Esophagus muscularis mucosa (tissue), 4 donors: ENCODE data around the gene UCHL3. TPM values are rescaled to one million over a fixed set of nuclear protein-coding genes. Genes with fewer than 3 reads are reported as not detected.

Experiments
- DNase-seq: peaks from one replicate; pipeline ENCODE4 v3.0.0-alpha.2; 2017; ENCODE audit errors: extremely low spot score
- H3K27ac ChIP-seq, 4 donors: fragments of 200-600 bp; sonication (generic); replicated peaks in 1 of 4; 1 replicate in 3 of 4; 2 replicates in 1 of 4; pipeline ENCODE4 v1.5.1; 2016 to 2019; ENCODE audit warnings: mild to moderate bottlenecking in 1 of 4
- H3K27me3 ChIP-seq, 4 donors: fragments of 200-600 bp; sonication (generic); one replicate each; pipeline versions ENCODE4 v1.5.1 to v1.6.0; 2016 to 2019
- H3K36me3 ChIP-seq, 4 donors: fragments of 200-600 bp; sonication (generic); one replicate each; pipeline ENCODE4 v1.5.1; 2016 to 2019
- H3K4me1 ChIP-seq, 4 donors: fragments of 200-600 bp; sonication (generic); one replicate each; pipeline ENCODE4 v1.5.1; 2016 to 2019
- H3K4me3 ChIP-seq, 4 donors: fragments of 200-600 bp; sonication (generic); 1 replicate in 2 of 4; 2 replicates in 2 of 4; pipeline ENCODE4 v1.5.1; 2016 to 2019; ENCODE audit warnings: mild to moderate bottlenecking in 4 of 4, moderate library complexity in 1 of 4
- H3K9me3 ChIP-seq, 4 donors: fragments of 200-600 bp; sonication (generic); 1 replicate in 3 of 4; 2 replicates in 1 of 4; pipeline ENCODE4 v1.5.1; 2016 to 2019
- EP300 ChIP-seq: sonication (generic); formaldehyde crosslinking; IDR thresholded peaks from one replicate; pipeline ENCODE4 v1.6.1; 2017; ENCODE audit warnings: antibody characterized with exemption
- POLR2A ChIP-seq: fragments of 450-650 bp; IDR thresholded peaks from one replicate; pipeline ENCODE4 v1.6.1; 2017; ENCODE audit warnings: antibody characterized with exemption, moderate library complexity, mild to moderate bottlenecking, low read depth
- POLR2AphosphoS5 ChIP-seq, 2 donors: sonication (generic); formaldehyde crosslinking; IDR thresholded peaks; one replicate each; pipeline ENCODE4 v1.6.1; 2017; ENCODE audit warnings: antibody characterized with exemption in 2 of 2
- WGBS: methylation state at CpG from one replicate; pipeline ENCODE4 v1.1.5; 2018; 5-methylcytosine and 5-hydroxymethylcytosine counted together
- intact Hi-C: fragments of 100-400 bp; cut with DNase I; formaldehyde crosslinking; loops from one replicate; pipeline ENCODE4 v1.15.1; 2023
- total RNA-seq, 4 donors: library from RNA; depleted of rRNA; stranded (reverse); fragments of >200 nt; gene quantifications; one replicate each; pipeline versions ENCODE4 v1.1.0 to v1.2.1, GENCODE V29; 2016
- TF ChIP-seq, protein P1 (sequence below), 3 experiments: fragments of 200-600 bp in 2 of 3; fragments of 450-650 bp in 1 of 3; sonication (generic) in 2 of 3; IDR thresholded peaks; one replicate each; pipeline ENCODE4 v1.5.1; 2017 to 2019; ENCODE audit warnings: antibody characterized with exemption in 3 of 3, mild to moderate bottlenecking in 2 of 3, moderate library complexity in 1 of 3

UCHL3 gene
- total RNA-seq, 4 donors from 2014 or later = 11.2 to 32.3 (median 23.5) TPM

DNA sequence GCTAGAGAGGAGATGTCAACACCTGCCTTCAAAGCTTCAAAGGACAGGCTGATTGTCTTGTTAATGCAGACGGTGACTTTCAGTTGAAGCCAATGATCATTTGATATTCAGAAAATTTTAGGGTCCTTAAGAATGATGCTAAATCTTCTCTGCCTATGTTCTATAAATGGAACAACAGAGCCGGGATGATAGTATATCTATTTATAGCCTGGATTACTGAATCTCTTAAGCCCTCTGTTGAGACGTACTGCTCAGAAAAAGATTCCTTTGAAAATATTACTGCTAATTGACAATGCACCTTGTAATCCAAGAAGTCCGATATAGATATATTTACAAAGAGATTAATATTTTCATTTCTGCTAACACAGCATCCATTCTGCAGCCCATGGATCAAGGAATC is 50.8 kb downstream of the UCHL3 start:
- Histone ChIP-seq H3K27me3 (no peaks in the 10 kb centered on the region), H3K4me3 (no peak overlapping the region), H3K27ac (no peak overlapping the region), H3K4me1 (no peaks in the 10 kb centered on the region), H3K9me3 (no peaks in the 10 kb centered on the region), H3K36me3 (peaks cover 0 to 4% (median 0%) of the 10 kb centered on the region in 4 donors)
- 40% methylated on average over 4 of the region's 4 CpGs for WGBS
- no peak for DNase-seq
- TF ChIP-seq EP300 = no peak
- TF ChIP-seq POLR2A = no peak
- TF ChIP-seq POLR2AphosphoS5 (IDR thresholded peaks at IDR 0.05) = no peak
- TF ChIP-seq, protein P1, sequence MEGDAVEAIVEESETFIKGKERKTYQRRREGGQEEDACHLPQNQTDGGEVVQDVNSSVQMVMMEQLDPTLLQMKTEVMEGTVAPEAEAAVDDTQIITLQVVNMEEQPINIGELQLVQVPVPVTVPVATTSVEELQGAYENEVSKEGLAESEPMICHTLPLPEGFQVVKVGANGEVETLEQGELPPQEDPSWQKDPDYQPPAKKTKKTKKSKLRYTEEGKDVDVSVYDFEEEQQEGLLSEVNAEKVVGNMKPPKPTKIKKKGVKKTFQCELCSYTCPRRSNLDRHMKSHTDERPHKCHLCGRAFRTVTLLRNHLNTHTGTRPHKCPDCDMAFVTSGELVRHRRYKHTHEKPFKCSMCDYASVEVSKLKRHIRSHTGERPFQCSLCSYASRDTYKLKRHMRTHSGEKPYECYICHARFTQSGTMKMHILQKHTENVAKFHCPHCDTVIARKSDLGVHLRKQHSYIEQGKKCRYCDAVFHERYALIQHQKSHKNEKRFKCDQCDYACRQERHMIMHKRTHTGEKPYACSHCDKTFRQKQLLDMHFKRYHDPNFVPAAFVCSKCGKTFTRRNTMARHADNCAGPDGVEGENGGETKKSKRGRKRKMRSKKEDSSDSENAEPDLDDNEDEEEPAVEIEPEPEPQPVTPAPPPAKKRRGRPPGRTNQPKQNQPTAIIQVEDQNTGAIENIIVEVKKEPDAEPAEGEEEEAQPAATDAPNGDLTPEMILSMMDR (IDR thresholded peaks at IDR 0.05) = no peak
- intact Hi-C loops = no loop called here

DNA sequence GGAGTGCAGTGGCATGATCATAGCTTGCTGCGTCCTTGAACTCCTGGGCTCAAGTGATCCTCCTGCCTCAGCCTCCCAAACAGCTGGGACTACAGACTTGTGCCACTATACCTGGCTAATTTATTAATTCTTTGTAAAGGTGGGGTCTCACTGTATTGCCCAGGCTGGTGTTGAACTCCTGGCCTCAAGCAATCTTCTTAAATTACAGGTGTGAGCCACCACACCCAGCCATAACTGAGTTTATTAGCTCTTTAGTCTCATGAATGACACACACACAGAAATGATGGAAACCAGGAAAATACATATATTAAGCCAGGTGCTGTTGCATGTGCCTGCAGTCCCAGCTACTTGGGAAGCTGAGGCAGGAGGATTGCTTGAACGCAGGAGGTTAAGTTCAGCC is 53.4 kb downstream of the UCHL3 start:
- H3K4me3 ChIP-seq = no peak overlapping the region
- 98% methylated on average over 2 of the region's 2 CpGs for WGBS
- H3K4me1 ChIP-seq = no peaks in the 10 kb centered on the region
- no peaks in the 10 kb centered on the region for H3K27me3 ChIP-seq
- intact Hi-C loops = no loop called here
- H3K9me3 ChIP-seq = no peaks in the 10 kb centered on the region
- H3K36me3 ChIP-seq = peaks cover 0 to 21% (median 0%) of the 10 kb centered on the region in 4 donors
- no peak for DNase-seq
- TF ChIP-seq, protein P1 (IDR thresholded peaks at IDR 0.05) = no peak
- TF ChIP-seq POLR2AphosphoS5 (IDR thresholded peaks at IDR 0.05) (no peak), POLR2A (no peak), EP300 (no peak)
- no peak overlapping the region for H3K27ac ChIP-seq

DNA sequence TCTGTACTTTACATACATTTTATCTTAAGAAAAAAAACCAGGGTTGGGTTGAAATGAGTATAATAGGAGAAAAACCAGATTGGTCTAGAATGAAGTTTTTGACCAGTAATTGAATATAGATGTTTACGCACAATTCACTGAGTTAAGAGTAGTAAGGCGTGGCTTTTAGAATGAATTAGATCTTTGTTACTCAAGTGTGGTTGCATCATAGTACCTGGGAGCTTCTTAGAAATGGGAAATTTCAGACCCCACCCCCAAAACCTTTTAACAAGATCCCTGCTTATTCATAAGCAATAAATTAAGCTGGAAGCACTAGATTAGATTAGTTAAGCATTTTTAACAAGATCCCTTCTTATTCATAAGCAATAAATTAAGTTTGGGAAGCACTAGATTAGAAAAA is 57.9 kb downstream of the UCHL3 start:
- H3K9me3 ChIP-seq = no peaks in the 10 kb centered on the region
- TF ChIP-seq POLR2A (no peak), POLR2AphosphoS5 (IDR thresholded peaks at IDR 0.05) (no peak), EP300 (no peak)
- TF ChIP-seq, protein P1 (IDR thresholded peaks at IDR 0.05) = no peak
- H3K36me3 ChIP-seq = peaks cover 0 to 21% (median 0%) of the 10 kb centered on the region in 4 donors
- H3K27ac ChIP-seq = no peak overlapping the region
- H3K27me3 ChIP-seq = no peaks in the 10 kb centered on the region
- no peak overlapping the region for H3K4me3 ChIP-seq
- intact Hi-C loops = no loop called here
- H3K4me1 ChIP-seq = no peaks in the 10 kb centered on the region
- 95% methylated on average over 2 of the region's 2 CpGs for WGBS
- DNase-seq = no peak

DNA sequence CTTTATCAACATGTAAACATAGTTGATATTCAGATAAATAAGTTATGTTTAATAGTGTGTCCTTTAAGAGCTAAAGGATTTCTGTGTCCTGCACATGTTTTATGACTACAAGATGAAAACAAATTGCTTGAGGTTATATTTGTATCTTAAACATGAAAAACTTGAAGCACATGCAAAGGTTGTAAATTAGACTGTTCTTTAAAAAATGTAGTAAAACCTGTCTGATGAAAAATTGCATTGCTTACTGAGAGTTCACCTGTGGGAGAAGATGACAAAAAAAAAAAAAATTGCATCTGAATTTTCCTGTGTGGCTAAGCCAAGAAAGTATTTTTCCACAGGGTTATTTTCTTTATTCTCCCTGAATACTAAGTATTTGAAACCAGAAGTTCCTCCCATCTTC is 60.9 kb downstream of the UCHL3 start:
- no peaks in the 10 kb centered on the region for H3K9me3 ChIP-seq
- H3K27ac ChIP-seq = no peak overlapping the region
- H3K27me3 ChIP-seq = no peaks in the 10 kb centered on the region
- intact Hi-C loops = no loop called here
- no peak overlapping the region for H3K4me3 ChIP-seq
- H3K4me1 ChIP-seq = no peaks in the 10 kb centered on the region
- DNase-seq = no peak
- H3K36me3 ChIP-seq = peaks cover 0 to 16% (median 0%) of the 10 kb centered on the region in 4 donors
- TF ChIP-seq EP300 (no peak), POLR2AphosphoS5 (IDR thresholded peaks at IDR 0.05) (no peak), POLR2A (no peak)
- TF ChIP-seq, protein P1 (IDR thresholded peaks at IDR 0.05) = no peak

DNA sequence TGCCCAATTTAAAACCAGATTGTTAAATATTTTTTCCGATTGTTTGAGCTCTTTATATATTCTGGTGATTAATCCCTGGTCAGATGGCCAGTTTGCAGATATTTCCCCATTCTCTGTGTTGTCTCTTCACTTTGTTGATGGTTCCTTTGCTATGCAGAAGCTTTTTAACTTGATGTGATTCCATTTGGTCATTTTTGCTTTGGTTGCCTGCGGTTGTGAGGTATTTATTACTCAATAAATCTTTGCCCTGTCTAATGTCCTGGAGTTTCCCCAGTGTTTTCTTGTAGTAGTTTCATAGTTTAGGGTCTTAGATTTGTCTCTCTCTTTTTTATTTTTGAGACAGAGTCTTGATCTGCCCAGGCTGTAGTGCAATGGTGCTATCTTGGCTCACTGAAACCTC is 62.8 kb downstream of the UCHL3 start:
- no peaks in the 10 kb centered on the region for H3K27me3 ChIP-seq
- WGBS = 90% methylated on average over 2 of the region's 2 CpGs
- H3K36me3 ChIP-seq = peaks cover 0 to 3% (median 0%) of the 10 kb centered on the region in 4 donors
- no peak overlapping the region for H3K4me3 ChIP-seq
- intact Hi-C loops = no loop called here
- TF ChIP-seq, protein P1 (IDR thresholded peaks at IDR 0.05) = no peak
- TF ChIP-seq POLR2AphosphoS5 (IDR thresholded peaks at IDR 0.05) (no peak), EP300 (no peak), POLR2A (no peak)
- DNase-seq = no peak
- no peaks in the 10 kb centered on the region for H3K4me1 ChIP-seq
- H3K9me3 ChIP-seq = no peaks in the 10 kb centered on the region
- H3K27ac ChIP-seq = no peak overlapping the region
